AG10803 (cell line): Measurements from ENCODE around the gene NANOS2.

Experiments
- DNase-seq: peaks from one replicate; pipeline ENCODE4 v3.0.0; 2010; ENCODE audit warnings: low read depth
- H3K4me3 ChIP-seq: 2 replicates; pipeline ENCODE4 v1.5.1; 2011; ENCODE audit warnings: mild to moderate bottlenecking, low read length, control low read depth
- CTCF ChIP-seq: conservative IDR thresholded peaks from 2 replicates; pipeline ENCODE4 v1.5.1; 2011; ENCODE audit warnings: mild to moderate bottlenecking, low read length, control low read depth, inconsistent platforms

Gene NANOS2

DNA sequence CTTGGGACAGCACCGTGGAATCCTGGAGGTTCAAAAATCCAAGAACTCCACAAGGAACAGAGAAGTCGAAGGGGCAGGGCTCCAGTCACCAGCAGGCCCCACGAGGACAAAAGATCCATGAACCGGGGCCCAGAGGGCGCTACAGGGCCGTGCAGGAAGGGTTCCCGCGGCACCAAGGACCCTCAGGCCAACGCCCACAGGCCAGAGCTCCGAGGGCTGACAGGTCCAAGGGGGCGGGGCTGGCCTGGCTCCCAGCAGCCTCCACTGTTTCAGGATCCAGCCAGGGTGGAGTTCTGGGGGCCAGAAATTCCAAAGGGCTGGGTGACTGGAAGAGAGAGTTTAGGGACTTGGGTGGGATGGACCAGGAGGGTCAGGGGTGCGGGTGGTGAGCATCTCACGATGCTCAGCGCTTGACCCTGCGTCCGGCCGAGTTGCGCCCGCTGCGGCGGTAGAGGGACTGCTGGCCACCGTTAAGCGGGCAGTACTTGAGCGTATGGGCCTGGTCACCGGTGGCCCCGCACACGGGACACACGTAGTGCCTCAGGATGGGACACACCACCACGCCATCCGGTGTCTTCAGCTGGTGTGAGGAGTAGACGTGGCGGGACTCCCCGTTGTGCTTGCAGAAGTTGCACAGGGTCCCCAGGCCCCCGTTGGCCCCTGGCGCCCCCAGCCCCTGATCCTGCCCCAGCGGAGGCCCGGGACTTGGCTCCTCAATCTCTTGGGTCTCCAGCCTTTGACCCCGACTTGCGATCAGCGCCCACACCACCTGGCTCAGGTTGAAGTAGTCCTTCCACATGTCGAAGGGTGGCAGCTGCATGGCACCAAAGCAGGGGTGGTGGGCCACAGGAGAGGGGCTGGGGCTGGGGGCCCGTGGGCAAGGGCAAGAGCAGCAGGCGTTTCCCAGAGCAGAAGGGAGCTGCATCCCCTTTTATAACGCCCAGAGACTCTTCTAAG lies at the start of gene NANOS2:
NANOS2 (minus strand) TSS at position 905 of the 957 bp plus-strand sequence; CDS start at position 820, 85 bp downstream.
- TF ChIP-seq CTCF, result no peak

GRCh38 chr19:45962021-45962420 lies 47.4 kb upstream of the NANOS2 start:
- DNase-seq, result no peak
- no peak for TF ChIP-seq CTCF
- H3K4me3 ChIP-seq, result no peak overlapping the region

More for the DNA sequence above, at the start of gene NANOS2:
- no peak for DNase-seq
- no peak within 1 kb of the TSS for H3K4me3 ChIP-seq

DNA sequence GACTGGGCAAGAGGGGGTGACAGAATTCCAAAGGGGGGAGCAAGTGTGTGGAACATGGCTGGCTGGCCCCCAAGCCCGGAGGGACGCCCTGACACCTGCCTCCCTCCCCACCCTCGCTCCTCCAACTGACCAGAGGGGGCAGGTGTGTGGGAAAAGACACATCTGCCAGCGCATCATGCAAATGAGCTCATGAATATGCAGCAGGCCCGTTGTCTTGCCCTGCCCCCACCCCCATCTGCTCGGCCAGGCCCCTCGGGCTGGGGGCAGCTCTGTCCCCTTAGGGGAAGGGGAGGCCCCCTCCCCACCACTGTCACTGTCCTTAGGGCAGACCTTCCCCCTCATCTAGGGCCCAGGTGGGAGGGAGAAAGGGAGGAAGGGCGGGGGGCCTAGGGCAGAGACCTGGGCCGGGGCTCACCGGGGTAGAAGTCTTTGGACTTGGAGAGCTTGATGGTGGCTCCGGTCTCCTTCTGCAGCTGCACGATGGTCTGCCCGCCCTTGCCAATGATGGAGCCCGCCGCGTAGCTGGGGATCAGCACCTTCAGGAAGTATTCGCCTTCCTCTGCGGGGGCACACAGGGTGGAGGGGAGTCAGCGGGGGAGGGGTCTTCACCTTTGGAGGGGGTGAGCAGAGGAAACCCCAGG lies 46.1 kb upstream of the NANOS2 start:
- H3K4me3 ChIP-seq, result no peak overlapping the region
- no peak for DNase-seq
- no peak for TF ChIP-seq CTCF

- no peak for TF ChIP-seq CTCF
- H3K4me3 ChIP-seq, result no peak overlapping the region
- DNase-seq, result no peak
Measured at GRCh38 chr19:45959517-45960025, 45.0 kb upstream of the NANOS2 start.

DNA sequence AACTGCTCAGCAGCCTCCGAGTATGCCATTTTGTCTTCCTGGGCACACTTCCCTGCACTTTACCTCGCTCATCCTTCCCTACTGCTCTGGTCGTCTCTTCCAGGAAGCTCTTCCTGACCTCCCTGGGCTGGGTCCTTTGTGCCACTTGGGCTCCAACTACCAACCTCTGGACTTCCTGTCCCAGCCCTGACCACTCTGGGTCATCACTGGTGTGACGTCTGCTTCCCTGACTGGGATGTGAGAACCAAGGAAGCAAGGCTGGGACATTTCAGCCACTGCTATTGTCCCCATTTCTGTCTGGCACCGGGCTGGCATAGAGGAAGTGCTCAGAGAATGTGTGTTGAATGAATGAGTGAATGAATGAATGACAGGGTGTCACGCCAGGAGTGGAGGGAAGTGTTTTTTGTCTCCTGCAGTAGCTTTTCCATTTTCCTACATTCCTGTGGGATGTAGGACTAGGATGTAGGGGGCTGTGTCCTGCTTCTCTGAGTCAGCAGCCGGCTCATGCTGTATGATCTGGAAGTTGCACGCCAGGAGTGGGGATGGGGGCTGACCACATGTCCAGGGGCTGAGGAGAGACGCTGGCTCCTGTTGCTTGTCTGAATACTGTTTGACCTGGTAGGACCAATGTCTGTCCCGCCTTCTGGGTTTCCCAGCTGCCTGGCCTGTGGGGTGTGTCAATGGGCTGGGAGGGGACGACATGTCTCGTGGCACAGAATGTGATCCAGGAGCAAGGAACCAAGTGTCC lies 44.4 kb upstream of the NANOS2 start:
- no peak overlapping the region for H3K4me3 ChIP-seq
- TF ChIP-seq CTCF, result no peak
- DNase-seq, result no peak

- TF ChIP-seq CTCF, result no peak
- no peak overlapping the region for H3K4me3 ChIP-seq
- DNase-seq, result no peak
Measured at GRCh38 chr19:45958320-45958719, 43.7 kb upstream of the NANOS2 start.
